HEK293 (cell line): ENCODE data around the gene LSM11.

Source experiments
- IKZF3 ChIP-seq: fragments of 450-650 bp; IDR thresholded peaks from 2 replicates; pipeline ENCODE4 v1.5.0; 2018; ENCODE audit warnings: missing biosample characterization, mild to moderate bottlenecking, missing genetic modification characterization, moderate library complexity
- MEIS1 ChIP-seq: sonication (generic); formaldehyde crosslinking; IDR thresholded peaks from 2 replicates; pipeline ENCODE4 v1.8.1; 2022; ENCODE audit warnings: missing genetic modification reagents, mild to moderate bottlenecking, borderline replicate concordance
- MZF1 ChIP-seq: fragments of 450-650 bp; formaldehyde crosslinking; IDR thresholded peaks from 2 replicates; pipeline ENCODE4 v1.5.1; 2017; ENCODE audit warnings: missing biosample characterization, missing genetic modification characterization, borderline replicate concordance
- ZNF341 ChIP-seq: fragments of 450-650 bp; formaldehyde crosslinking; IDR thresholded peaks from 2 replicates; pipeline ENCODE4; 2016; ENCODE audit warnings: low read depth, missing biosample characterization, missing genetic modification characterization
- ZNF521 ChIP-seq: fragments of 450-650 bp; formaldehyde crosslinking; IDR thresholded peaks from 2 replicates; pipeline ENCODE4 v1.5.1; 2017; ENCODE audit warnings: missing biosample characterization, mild to moderate bottlenecking, missing genetic modification characterization
- ZNF555 ChIP-seq: fragments of 450-650 bp; formaldehyde crosslinking; conservative IDR thresholded peaks from 2 replicates; pipeline ENCODE4 v1.5.1; 2017; ENCODE audit warnings: missing biosample characterization, mild to moderate bottlenecking, missing genetic modification characterization, inconsistent platforms
- ZNF600 ChIP-seq: fragments of 450-650 bp; formaldehyde crosslinking; IDR thresholded peaks from 2 replicates; pipeline ENCODE4 v1.5.1; 2016; ENCODE audit warnings: missing biosample characterization, missing genetic modification characterization
- ZNF664 ChIP-seq: fragments of 450-650 bp; formaldehyde crosslinking; IDR thresholded peaks from 2 replicates; pipeline ENCODE4 v1.5.1; 2016; ENCODE audit warnings: missing biosample characterization, missing genetic modification characterization
- TF ChIP-seq, protein P1 (sequence below): fragments of 450-650 bp; formaldehyde crosslinking; IDR thresholded peaks from 2 replicates; pipeline ENCODE4 v1.5.1; 2016; ENCODE audit warnings: missing biosample characterization, missing genetic modification characterization
- TF ChIP-seq, protein P2 (sequence below): fragments of 450-650 bp; formaldehyde crosslinking; IDR thresholded peaks from 2 replicates; pipeline ENCODE4 v1.5.1; 2016; ENCODE audit warnings: missing biosample characterization, missing genetic modification characterization
- TF ChIP-seq, protein P3 (sequence below): fragments of 450-650 bp; formaldehyde crosslinking; IDR thresholded peaks from 2 replicates; pipeline ENCODE4 v1.5.1; 2016; ENCODE audit warnings: missing biosample characterization, missing genetic modification characterization
- TF ChIP-seq, protein P4 (sequence below): fragments of 450-650 bp; formaldehyde crosslinking; IDR thresholded peaks from 2 replicates; pipeline ENCODE4 v1.5.1; 2016; ENCODE audit warnings: missing biosample characterization, missing genetic modification characterization
- TF ChIP-seq, protein P5 (sequence below): fragments of 450-650 bp; formaldehyde crosslinking; IDR thresholded peaks from 2 replicates; pipeline ENCODE4 v1.5.1; 2016; ENCODE audit warnings: missing biosample characterization, missing genetic modification characterization
- TF ChIP-seq, protein P6 (sequence below): fragments of 450-650 bp; formaldehyde crosslinking; IDR thresholded peaks from 2 replicates; pipeline ENCODE4 v1.5.1; 2016; ENCODE audit warnings: missing biosample characterization, missing genetic modification characterization

DNA sequence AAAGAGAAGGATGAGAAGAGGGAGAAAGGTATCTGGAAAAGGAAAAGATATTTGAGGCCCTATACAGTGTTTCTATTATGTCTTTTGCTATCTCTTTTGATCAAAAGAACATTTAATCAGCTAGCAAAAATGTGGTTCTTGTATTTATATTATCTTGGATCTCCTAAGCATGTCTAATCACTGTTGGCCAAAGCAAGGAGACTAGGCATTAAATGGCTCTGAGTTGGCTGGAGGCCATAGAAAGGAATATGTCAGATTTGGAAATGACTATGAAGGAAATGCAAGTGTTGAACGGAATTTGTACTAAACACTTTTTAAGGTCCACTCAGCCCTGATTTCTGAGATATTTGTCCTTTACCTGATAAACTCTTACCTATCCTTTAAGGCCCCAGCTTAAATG is 34.6 kb upstream of the LSM11 start:
- TF ChIP-seq, protein P1, sequence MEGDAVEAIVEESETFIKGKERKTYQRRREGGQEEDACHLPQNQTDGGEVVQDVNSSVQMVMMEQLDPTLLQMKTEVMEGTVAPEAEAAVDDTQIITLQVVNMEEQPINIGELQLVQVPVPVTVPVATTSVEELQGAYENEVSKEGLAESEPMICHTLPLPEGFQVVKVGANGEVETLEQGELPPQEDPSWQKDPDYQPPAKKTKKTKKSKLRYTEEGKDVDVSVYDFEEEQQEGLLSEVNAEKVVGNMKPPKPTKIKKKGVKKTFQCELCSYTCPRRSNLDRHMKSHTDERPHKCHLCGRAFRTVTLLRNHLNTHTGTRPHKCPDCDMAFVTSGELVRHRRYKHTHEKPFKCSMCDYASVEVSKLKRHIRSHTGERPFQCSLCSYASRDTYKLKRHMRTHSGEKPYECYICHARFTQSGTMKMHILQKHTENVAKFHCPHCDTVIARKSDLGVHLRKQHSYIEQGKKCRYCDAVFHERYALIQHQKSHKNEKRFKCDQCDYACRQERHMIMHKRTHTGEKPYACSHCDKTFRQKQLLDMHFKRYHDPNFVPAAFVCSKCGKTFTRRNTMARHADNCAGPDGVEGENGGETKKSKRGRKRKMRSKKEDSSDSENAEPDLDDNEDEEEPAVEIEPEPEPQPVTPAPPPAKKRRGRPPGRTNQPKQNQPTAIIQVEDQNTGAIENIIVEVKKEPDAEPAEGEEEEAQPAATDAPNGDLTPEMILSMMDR (tag by site-specific recombination) = no peak
- TF ChIP-seq, protein P2, sequence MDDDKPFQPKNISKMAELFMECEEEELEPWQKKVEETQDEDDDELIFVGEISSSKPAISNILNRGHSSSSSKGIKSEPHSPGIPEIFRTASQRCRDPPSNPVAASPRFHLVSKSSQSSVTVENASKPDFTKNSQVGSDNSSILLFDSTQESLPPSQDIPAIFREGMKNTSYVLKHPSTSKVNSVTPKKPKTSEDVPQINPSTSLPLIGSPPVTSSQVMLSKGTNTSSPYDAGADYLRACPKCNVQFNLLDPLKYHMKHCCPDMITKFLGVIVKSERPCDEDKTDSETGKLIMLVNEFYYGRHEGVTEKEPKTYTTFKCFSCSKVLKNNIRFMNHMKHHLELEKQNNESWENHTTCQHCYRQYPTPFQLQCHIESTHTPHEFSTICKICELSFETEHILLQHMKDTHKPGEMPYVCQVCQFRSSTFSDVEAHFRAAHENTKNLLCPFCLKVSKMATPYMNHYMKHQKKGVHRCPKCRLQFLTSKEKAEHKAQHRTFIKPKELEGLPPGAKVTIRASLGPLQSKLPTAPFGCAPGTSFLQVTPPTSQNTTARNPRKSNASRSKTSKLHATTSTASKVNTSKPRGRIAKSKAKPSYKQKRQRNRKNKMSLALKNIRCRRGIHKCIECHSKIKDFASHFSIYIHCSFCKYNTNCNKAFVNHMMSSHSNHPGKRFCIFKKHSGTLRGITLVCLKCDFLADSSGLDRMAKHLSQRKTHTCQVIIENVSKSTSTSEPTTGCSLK = no peak
- TF ChIP-seq ZNF664 (tag by site-specific recombination) (no peak), MZF1 (no peak), ZNF341 (tag by site-specific recombination) (no peak), ZNF555 (tag by site-specific recombination) (no peak), ZNF521 (no peak), MEIS1 (CRISPR knock-in tag) (no peak), ZNF600 (tag by site-specific recombination) (no peak), IKZF3 (tag by site-specific recombination) (no peak)
- TF ChIP-seq, protein P3, sequence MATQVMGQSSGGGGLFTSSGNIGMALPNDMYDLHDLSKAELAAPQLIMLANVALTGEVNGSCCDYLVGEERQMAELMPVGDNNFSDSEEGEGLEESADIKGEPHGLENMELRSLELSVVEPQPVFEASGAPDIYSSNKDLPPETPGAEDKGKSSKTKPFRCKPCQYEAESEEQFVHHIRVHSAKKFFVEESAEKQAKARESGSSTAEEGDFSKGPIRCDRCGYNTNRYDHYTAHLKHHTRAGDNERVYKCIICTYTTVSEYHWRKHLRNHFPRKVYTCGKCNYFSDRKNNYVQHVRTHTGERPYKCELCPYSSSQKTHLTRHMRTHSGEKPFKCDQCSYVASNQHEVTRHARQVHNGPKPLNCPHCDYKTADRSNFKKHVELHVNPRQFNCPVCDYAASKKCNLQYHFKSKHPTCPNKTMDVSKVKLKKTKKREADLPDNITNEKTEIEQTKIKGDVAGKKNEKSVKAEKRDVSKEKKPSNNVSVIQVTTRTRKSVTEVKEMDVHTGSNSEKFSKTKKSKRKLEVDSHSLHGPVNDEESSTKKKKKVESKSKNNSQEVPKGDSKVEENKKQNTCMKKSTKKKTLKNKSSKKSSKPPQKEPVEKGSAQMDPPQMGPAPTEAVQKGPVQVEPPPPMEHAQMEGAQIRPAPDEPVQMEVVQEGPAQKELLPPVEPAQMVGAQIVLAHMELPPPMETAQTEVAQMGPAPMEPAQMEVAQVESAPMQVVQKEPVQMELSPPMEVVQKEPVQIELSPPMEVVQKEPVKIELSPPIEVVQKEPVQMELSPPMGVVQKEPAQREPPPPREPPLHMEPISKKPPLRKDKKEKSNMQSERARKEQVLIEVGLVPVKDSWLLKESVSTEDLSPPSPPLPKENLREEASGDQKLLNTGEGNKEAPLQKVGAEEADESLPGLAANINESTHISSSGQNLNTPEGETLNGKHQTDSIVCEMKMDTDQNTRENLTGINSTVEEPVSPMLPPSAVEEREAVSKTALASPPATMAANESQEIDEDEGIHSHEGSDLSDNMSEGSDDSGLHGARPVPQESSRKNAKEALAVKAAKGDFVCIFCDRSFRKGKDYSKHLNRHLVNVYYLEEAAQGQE (tag by site-specific recombination) = no peak
- TF ChIP-seq, protein P4, sequence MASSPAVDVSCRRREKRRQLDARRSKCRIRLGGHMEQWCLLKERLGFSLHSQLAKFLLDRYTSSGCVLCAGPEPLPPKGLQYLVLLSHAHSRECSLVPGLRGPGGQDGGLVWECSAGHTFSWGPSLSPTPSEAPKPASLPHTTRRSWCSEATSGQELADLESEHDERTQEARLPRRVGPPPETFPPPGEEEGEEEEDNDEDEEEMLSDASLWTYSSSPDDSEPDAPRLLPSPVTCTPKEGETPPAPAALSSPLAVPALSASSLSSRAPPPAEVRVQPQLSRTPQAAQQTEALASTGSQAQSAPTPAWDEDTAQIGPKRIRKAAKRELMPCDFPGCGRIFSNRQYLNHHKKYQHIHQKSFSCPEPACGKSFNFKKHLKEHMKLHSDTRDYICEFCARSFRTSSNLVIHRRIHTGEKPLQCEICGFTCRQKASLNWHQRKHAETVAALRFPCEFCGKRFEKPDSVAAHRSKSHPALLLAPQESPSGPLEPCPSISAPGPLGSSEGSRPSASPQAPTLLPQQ (tag by site-specific recombination) = no peak
- TF ChIP-seq, protein P5, sequence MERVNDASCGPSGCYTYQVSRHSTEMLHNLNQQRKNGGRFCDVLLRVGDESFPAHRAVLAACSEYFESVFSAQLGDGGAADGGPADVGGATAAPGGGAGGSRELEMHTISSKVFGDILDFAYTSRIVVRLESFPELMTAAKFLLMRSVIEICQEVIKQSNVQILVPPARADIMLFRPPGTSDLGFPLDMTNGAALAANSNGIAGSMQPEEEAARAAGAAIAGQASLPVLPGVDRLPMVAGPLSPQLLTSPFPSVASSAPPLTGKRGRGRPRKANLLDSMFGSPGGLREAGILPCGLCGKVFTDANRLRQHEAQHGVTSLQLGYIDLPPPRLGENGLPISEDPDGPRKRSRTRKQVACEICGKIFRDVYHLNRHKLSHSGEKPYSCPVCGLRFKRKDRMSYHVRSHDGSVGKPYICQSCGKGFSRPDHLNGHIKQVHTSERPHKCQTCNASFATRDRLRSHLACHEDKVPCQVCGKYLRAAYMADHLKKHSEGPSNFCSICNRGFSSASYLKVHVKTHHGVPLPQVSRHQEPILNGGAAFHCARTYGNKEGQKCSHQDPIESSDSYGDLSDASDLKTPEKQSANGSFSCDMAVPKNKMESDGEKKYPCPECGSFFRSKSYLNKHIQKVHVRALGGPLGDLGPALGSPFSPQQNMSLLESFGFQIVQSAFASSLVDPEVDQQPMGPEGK (tag by site-specific recombination) = no peak
- TF ChIP-seq, protein P6, sequence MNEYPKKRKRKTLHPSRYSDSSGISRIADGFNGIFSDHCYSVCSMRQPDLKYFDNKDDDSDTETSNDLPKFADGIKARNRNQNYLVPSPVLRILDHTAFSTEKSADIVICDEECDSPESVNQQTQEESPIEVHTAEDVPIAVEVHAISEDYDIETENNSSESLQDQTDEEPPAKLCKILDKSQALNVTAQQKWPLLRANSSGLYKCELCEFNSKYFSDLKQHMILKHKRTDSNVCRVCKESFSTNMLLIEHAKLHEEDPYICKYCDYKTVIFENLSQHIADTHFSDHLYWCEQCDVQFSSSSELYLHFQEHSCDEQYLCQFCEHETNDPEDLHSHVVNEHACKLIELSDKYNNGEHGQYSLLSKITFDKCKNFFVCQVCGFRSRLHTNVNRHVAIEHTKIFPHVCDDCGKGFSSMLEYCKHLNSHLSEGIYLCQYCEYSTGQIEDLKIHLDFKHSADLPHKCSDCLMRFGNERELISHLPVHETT (tag by site-specific recombination) = no peak
